HG03135 (cell line): ENCODE results near the gene CREB5.

Experiments used
- ATAC-seq: cut with Tn5 transposase; IDR thresholded peaks from one replicate; pipeline ENCODE4 v1.9.1; 2021; ENCODE audit warnings: mild to moderate bottlenecking, moderate library complexity; ENCODE audit not compliant: unreplicated experiment

Gene CREB5

DNA sequence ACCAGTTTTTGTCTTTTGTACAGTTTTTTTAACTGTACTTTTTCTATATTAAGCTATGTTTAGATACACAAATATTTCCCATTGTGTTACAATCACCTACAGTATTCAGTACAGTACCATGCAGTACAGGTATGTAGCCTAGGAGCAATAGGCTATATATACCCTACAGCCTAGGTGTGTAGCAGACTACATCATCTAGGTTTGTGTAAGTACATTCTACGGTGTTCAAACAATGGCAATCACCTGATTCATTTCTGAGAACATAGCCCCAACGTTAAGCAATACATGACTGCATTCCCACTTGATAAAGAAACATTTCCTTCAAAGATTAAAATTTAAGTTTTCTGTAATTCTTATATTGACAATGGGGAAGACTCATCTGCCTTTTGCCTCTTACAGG, 456.4 kb downstream of the CREB5 start:
- ATAC-seq = no peak

DNA sequence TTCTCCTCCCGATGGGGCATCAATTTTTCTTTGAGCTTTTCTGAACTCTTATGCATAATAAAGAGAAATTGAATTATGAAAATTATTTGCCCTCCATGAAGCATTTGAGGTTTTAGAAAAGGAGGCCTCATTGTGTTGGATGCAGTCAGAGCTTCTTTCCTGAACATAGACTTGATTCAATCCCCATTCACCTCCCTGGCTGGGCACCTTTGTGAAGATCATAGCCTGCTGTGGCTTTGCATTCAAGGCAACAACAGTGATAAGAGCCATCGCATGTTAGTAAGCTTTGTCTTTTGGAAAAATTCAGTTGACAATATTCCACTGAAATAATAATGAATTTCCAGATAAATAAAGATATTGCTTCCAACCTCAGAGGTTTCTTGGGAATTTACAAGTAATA, 458.8 kb downstream of the CREB5 start:
- no peak for ATAC-seq

DNA sequence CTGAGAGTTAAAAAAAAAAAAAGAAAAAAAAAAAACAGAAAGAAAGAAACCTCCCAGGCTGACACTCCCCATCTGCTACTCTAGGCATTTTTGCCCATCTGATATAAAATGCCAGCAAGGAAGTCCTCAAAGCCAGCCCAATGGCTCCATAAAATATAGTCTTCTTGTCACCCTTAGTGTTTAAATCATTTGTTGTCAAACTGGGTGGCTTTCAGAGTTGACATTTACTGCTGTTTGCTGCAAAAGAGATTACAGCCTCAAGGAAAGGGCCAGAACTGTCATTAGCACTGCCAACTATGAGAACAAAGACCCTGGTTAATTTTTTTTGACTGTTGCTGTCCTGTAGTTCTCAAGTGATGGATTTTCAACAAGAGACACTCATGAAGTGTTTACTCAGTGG, 459.3 kb downstream of the CREB5 start:
- no peak for ATAC-seq

DNA sequence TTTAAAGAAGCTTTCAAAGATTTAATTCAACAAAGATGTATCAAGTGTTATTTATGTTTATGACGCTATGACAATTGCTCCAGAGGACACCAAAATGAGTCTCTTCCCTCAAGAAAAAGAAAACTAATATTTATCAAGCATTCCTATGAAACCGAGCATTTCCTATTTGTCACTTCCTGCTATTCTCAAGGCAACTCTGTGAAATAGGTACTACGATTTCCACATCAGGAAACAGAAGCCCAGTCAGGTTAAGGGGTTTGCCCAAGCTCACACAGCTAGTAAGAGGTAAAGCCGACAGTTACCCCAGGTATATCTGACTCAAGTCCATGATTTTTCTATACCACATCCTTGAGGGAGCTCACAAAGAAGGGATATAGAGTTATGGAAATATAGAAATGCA, 459.9 kb downstream of the CREB5 start:
- no peak for ATAC-seq

DNA sequence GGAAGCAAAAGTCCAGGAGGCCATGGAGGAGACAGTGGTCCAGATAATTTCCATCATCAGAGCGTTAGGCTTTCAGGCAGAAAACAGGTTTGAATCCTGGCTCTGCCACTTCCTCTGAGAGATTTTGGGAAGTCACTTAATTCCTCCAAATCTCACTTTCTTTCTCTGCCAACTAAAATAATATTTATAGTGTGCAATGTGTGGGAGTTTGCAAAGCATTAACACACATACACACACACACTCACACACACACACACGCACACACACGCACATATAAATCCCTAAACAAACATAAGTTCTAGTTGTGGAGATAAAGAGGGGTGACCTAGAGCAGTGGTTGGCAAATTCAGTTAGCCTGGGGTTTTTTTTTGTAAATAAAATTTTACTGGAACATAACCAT, 461.0 kb downstream of the CREB5 start:
- no peak for ATAC-seq

DNA sequence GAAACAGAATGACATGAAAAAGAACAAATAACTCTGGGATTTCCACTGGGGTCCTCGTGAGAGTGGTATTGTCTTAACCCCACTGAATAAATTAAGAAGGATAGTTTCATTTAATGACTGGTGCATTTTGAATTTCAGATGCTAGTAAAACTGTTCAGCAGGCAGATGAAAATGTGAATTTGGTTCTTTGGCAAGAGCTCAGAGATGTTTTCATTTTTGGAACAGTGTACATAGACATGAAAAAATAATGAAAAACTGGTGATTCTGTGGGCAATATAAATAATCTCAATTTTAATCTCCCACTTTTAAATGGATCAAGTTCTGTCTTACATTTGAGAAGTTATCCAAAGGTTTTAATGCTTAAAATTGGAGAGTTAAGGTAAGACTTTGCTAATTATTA, 461.7 kb downstream of the CREB5 start:
- no peak for ATAC-seq
